ENCODE data around the gene KRT78.
A peak's percentile ranks its signal among the peaks of the same experiment; 100 is the strongest.

Gene KRT78

GRCh38 chr12:52812073-52812400 is 36.8 kb downstream of the KRT78 start:
- DNase-seq (ENCODE audit: low spot score): no peak

- no peak for DNase-seq (ENCODE audit: low spot score)
Observed at GRCh38 chr12:52811191-52812072, 37.4 kb downstream of the KRT78 start.

- DNase-seq (ENCODE audit: low spot score): no peak
Observed at GRCh38 chr12:52810554-52810953, 38.2 kb downstream of the KRT78 start.

GRCh38 chr12:52809166-52809565 is 39.6 kb downstream of the KRT78 start:
- DNase-seq (ENCODE audit: low spot score): no peak

GRCh38 chr12:52808573-52809160 is 40.1 kb downstream of the KRT78 start:
- DNase-seq (ENCODE audit: low spot score): no peak

GRCh38 chr12:52807544-52808470 is 41.0 kb downstream of the KRT78 start:
- no peak for DNase-seq (ENCODE audit: low spot score)

GRCh38 chr12:52806821-52807543 is 41.8 kb downstream of the KRT78 start:
- no peak for DNase-seq (ENCODE audit: low spot score)

GRCh38 chr12:52806169-52806811 is 42.5 kb downstream of the KRT78 start:
- no peak for DNase-seq (ENCODE audit: low spot score)

- no peak for DNase-seq (ENCODE audit: low spot score)
Observed at GRCh38 chr12:52805739-52806138, 43.1 kb downstream of the KRT78 start.

- no peak for DNase-seq (ENCODE audit: low spot score)
Observed at GRCh38 chr12:52805000-52805399, 43.8 kb downstream of the KRT78 start.

- no peak for DNase-seq (ENCODE audit: low spot score)
Observed at GRCh38 chr12:52802442-52802841, 46.4 kb downstream of the KRT78 start.

GRCh38 chr12:52801773-52802172 is 47.0 kb downstream of the KRT78 start:
- DNase-seq (ENCODE audit: low spot score): no peak

- DNase-seq (ENCODE audit: low spot score): no peak
Observed at GRCh38 chr12:52800259-52800917, 48.4 kb downstream of the KRT78 start.

- DNase-seq (ENCODE audit: low spot score): no peak
Observed at GRCh38 chr12:52799505-52800211, 49.1 kb downstream of the KRT78 start.

GRCh38 chr12:52798671-52799504 is 49.9 kb downstream of the KRT78 start:
- DNase-seq (ENCODE audit: low spot score): peak; percentile 70

- peak; percentile 33 for DNase-seq (ENCODE audit: low spot score)
Observed at GRCh38 chr12:52798003-52798670, 50.7 kb downstream of the KRT78 start.

- no peak for DNase-seq (ENCODE audit: low spot score)
Observed at GRCh38 chr12:52797529-52797894, 51.3 kb downstream of the KRT78 start.

- no peak for DNase-seq (ENCODE audit: low spot score)
Observed at GRCh38 chr12:52796839-52797528, 51.8 kb downstream of the KRT78 start.

Data from SW480 (cell line).